ENCODE results near the gene ATF6.

The ATF6 gene

DNA sequence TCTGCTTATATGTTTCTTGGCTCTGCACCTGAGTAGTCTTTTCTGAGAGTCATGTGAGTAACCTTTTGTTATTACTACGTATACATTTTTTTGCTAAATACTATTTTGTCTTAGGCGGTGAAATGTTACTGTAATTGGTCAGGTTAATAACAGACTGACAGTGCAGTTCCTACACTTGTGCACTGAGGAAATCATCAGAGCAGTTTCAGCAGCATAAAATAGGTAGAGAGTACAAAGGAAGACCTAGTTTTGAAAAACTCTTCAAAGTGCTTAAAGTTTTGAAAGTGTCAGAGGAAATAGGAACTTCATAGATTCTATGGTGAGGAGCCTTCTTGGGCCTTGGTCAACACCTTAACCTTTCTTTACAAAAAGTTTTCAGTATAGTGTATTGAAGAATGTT is 11.1 kb downstream of the ATF6 start:
- Histone ChIP-seq H3K4ac (ENCODE audit: low read length) (no peak overlapping the region), H2AK5ac (ENCODE audit: low read depth, low read length) (no peak overlapping the region), H3K79me1 (ENCODE audit: low read depth, low read length) (no peaks in the 10 kb centered on the region), H3K27ac (replicated peaks; ENCODE audit: low read length) (no peak overlapping the region), H2BK120ac (ENCODE audit: low read depth, low read length) (no peak overlapping the region), H3K4me3 (ENCODE audit: low read length in 2 of 2) (no peak overlapping the region), H3K27me3 (ENCODE audit: control insufficient read depth in 3 of 3, insufficient read depth in 3 of 3, low read depth in 1 of 3, low read length in 3 of 3) (no peaks in the 10 kb centered on the region), H3K14ac (ENCODE audit: low read length) (no peak overlapping the region), H4K8ac (ENCODE audit: low read depth, low read length) (no peak overlapping the region), H4K91ac (ENCODE audit: low read depth, low read length, poor library complexity) (no peak overlapping the region), H2AFZ (ENCODE audit: low read length) (no peak overlapping the region), H3K18ac (ENCODE audit: low read length) (no peak overlapping the region), H3K23ac (ENCODE audit: low read depth, low read length, poor library complexity) (no peak overlapping the region), H3K4me1 (ENCODE audit: control insufficient read depth in 2 of 2, insufficient read depth in 1 of 2, low read depth in 1 of 2, low read length in 2 of 2) (no peaks in the 10 kb centered on the region), H2BK5ac (ENCODE audit: low read length) (no peak overlapping the region), H2BK15ac (ENCODE audit: low read length) (no peak overlapping the region), H3K4me2 (ENCODE audit: insufficient read depth, low read length, poor library complexity, severe bottlenecking) (no peak overlapping the region), H3K9me3 (replicated peaks in 1 of 2; ENCODE audit: control insufficient read depth in 2 of 2, insufficient read depth in 1 of 2, low read depth in 1 of 2, low read length in 2 of 2) (no peaks in the 10 kb centered on the region), H3K9ac (ENCODE audit: low read depth, low read length, poor library complexity) (no peak overlapping the region), H3K36me3 (replicated peaks in 1 of 2; ENCODE audit: control insufficient read depth in 2 of 2, insufficient read depth in 2 of 2, low read length in 2 of 2) (peaks cover 2 to 13% of the 10 kb centered on the region in 2 donors), H2BK12ac (ENCODE audit: low read length) (no peak overlapping the region)
- no CpG with 5 or more reads among the region's 2 CpGs for WGBS, 2 donors (ENCODE audit: extremely low coverage in 2 of 2, insufficient read length in 2 of 2, insufficient replicate concordance in 1 of 2)
- no peak for DNase-seq (ENCODE audit: low spot score)

GRCh38 chr1:161778522-161778921 is 12.4 kb downstream of the ATF6 start:
- Histone ChIP-seq H2BK5ac (ENCODE audit: low read length) (no peak overlapping the region), H4K91ac (ENCODE audit: low read depth, low read length, poor library complexity) (no peak overlapping the region)
- no CpG with 5 or more reads among the region's 1 CpG for WGBS, 2 donors (ENCODE audit: extremely low coverage in 2 of 2, insufficient read length in 2 of 2, insufficient replicate concordance in 1 of 2)

DNA sequence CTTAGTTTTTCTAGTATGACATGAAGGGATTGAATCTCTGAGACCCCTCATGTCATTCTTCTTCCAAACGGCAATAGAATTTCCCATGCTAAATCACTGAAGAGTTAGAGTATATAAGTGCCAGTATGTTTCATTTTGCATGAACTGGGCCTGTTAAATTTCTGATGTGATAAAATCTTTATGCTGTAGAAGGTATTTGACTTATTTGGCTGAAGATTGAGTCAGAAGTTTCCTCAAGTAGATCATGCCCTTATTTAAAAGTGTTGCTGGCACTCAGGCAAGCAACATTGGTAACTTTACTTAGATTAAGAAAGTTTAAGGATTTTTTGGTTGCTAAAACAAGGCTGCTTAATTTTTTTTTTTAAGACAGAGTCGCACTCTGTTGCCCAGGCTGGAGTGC is 13.3 kb downstream of the ATF6 start:
- Histone ChIP-seq H3K9ac (ENCODE audit: low read depth, low read length, poor library complexity) (no peak overlapping the region), H2BK12ac (ENCODE audit: low read length) (no peak overlapping the region), H3K4me2 (ENCODE audit: insufficient read depth, low read length, poor library complexity, severe bottlenecking) (no peak overlapping the region), H3K14ac (ENCODE audit: low read length) (no peak overlapping the region), H3K36me3 (replicated peaks in 1 of 2; ENCODE audit: control insufficient read depth in 2 of 2, insufficient read depth in 2 of 2, low read length in 2 of 2) (peaks cover 2 to 31% of the 10 kb centered on the region in 2 donors), H2AFZ (ENCODE audit: low read length) (no peak overlapping the region), H2BK120ac (ENCODE audit: low read depth, low read length) (no peak overlapping the region), H3K4ac (ENCODE audit: low read length) (no peak overlapping the region), H3K9me3 (replicated peaks in 1 of 2; ENCODE audit: control insufficient read depth in 2 of 2, insufficient read depth in 1 of 2, low read depth in 1 of 2, low read length in 2 of 2) (no peaks in the 10 kb centered on the region), H3K4me3 (ENCODE audit: low read length in 2 of 2) (no peak overlapping the region), H3K27ac (replicated peaks; ENCODE audit: low read length) (no peak overlapping the region), H3K79me1 (ENCODE audit: low read depth, low read length) (no peaks in the 10 kb centered on the region), H3K4me1 (ENCODE audit: control insufficient read depth in 2 of 2, insufficient read depth in 1 of 2, low read depth in 1 of 2, low read length in 2 of 2) (no peaks in the 10 kb centered on the region), H4K8ac (ENCODE audit: low read depth, low read length) (no peak overlapping the region), H3K27me3 (ENCODE audit: control insufficient read depth in 3 of 3, insufficient read depth in 3 of 3, low read depth in 1 of 3, low read length in 3 of 3) (no peaks in the 10 kb centered on the region), H3K23ac (ENCODE audit: low read depth, low read length, poor library complexity) (no peak overlapping the region), H3K18ac (ENCODE audit: low read length) (no peak overlapping the region), H2AK5ac (ENCODE audit: low read depth, low read length) (no peak overlapping the region), H2BK5ac (ENCODE audit: low read length) (no peak overlapping the region), H2BK15ac (ENCODE audit: low read length) (no peak overlapping the region), H4K91ac (ENCODE audit: low read depth, low read length, poor library complexity) (no peak overlapping the region)
- WGBS, 2 donors (ENCODE audit: extremely low coverage in 2 of 2, insufficient read length in 2 of 2, insufficient replicate concordance in 1 of 2), result no CpG with 5 or more reads among the region's 2 CpGs
- no peak for DNase-seq (ENCODE audit: low spot score)

More at GRCh38 chr1:161778522-161778921, 12.4 kb downstream of the ATF6 start:
- Histone ChIP-seq H2BK120ac (ENCODE audit: low read depth, low read length) (no peak overlapping the region), H2AK5ac (ENCODE audit: low read depth, low read length) (no peak overlapping the region), H3K27ac (replicated peaks; ENCODE audit: low read length) (no peak overlapping the region), H3K4ac (ENCODE audit: low read length) (no peak overlapping the region), H3K27me3 (ENCODE audit: control insufficient read depth in 3 of 3, insufficient read depth in 3 of 3, low read depth in 1 of 3, low read length in 3 of 3) (no peaks in the 10 kb centered on the region), H3K23ac (ENCODE audit: low read depth, low read length, poor library complexity) (no peak overlapping the region), H3K4me2 (ENCODE audit: insufficient read depth, low read length, poor library complexity, severe bottlenecking) (no peak overlapping the region), H2BK15ac (ENCODE audit: low read length) (no peak overlapping the region), H2AFZ (ENCODE audit: low read length) (no peak overlapping the region), H4K8ac (ENCODE audit: low read depth, low read length) (no peak overlapping the region), H3K36me3 (replicated peaks in 1 of 2; ENCODE audit: control insufficient read depth in 2 of 2, insufficient read depth in 2 of 2, low read length in 2 of 2) (peaks cover 2 to 22% of the 10 kb centered on the region in 2 donors), H3K4me3 (ENCODE audit: low read length in 2 of 2) (no peak overlapping the region), H3K18ac (ENCODE audit: low read length) (no peak overlapping the region), H3K14ac (ENCODE audit: low read length) (no peak overlapping the region), H2BK12ac (ENCODE audit: low read length) (no peak overlapping the region), H3K4me1 (ENCODE audit: control insufficient read depth in 2 of 2, insufficient read depth in 1 of 2, low read depth in 1 of 2, low read length in 2 of 2) (no peaks in the 10 kb centered on the region), H3K9ac (ENCODE audit: low read depth, low read length, poor library complexity) (no peak overlapping the region), H3K79me1 (ENCODE audit: low read depth, low read length) (no peaks in the 10 kb centered on the region), H3K9me3 (replicated peaks in 1 of 2; ENCODE audit: control insufficient read depth in 2 of 2, insufficient read depth in 1 of 2, low read depth in 1 of 2, low read length in 2 of 2) (no peaks in the 10 kb centered on the region)
- DNase-seq (ENCODE audit: low spot score), result no peak

- no peak overlapping the region for H3K4me2 ChIP-seq (ENCODE audit: insufficient read depth, low read length, poor library complexity, severe bottlenecking)
- H3K9me3 ChIP-seq (replicated peaks in 1 of 2; ENCODE audit: control insufficient read depth in 2 of 2, insufficient read depth in 1 of 2, low read depth in 1 of 2, low read length in 2 of 2), result no peaks in the 10 kb centered on the region
- DNase-seq (ENCODE audit: low spot score), result no peak
- H2AFZ ChIP-seq (ENCODE audit: low read length), result no peak overlapping the region
- no peaks in the 10 kb centered on the region for H3K27me3 ChIP-seq (ENCODE audit: control insufficient read depth in 3 of 3, insufficient read depth in 3 of 3, low read depth in 1 of 3, low read length in 3 of 3)
- H3K4ac ChIP-seq (ENCODE audit: low read length), result no peak overlapping the region
- H3K9ac ChIP-seq (ENCODE audit: low read depth, low read length, poor library complexity), result no peak overlapping the region
- H3K4me1 ChIP-seq (ENCODE audit: control insufficient read depth in 2 of 2, insufficient read depth in 1 of 2, low read depth in 1 of 2, low read length in 2 of 2), result no peaks in the 10 kb centered on the region
- no peak overlapping the region for H3K27ac ChIP-seq (replicated peaks; ENCODE audit: low read length)
- no peak overlapping the region for H3K23ac ChIP-seq (ENCODE audit: low read depth, low read length, poor library complexity)
- no peak overlapping the region for H2AK5ac ChIP-seq (ENCODE audit: low read depth, low read length)
- H2BK5ac ChIP-seq (ENCODE audit: low read length), result no peak overlapping the region
- no peak overlapping the region for H3K14ac ChIP-seq (ENCODE audit: low read length)
- H2BK12ac ChIP-seq (ENCODE audit: low read length), result no peak overlapping the region
- H4K91ac ChIP-seq (ENCODE audit: low read depth, low read length, poor library complexity), result no peak overlapping the region
- no peak overlapping the region for H4K8ac ChIP-seq (ENCODE audit: low read depth, low read length)
- no peak overlapping the region for H3K4me3 ChIP-seq (ENCODE audit: low read length in 2 of 2)
- H3K79me1 ChIP-seq (ENCODE audit: low read depth, low read length), result no peaks in the 10 kb centered on the region
- peaks cover 2 to 55% of the 10 kb centered on the region in 2 donors for H3K36me3 ChIP-seq (replicated peaks in 1 of 2; ENCODE audit: control insufficient read depth in 2 of 2, insufficient read depth in 2 of 2, low read length in 2 of 2)
- H2BK120ac ChIP-seq (ENCODE audit: low read depth, low read length), result no peak overlapping the region
- no peak overlapping the region for H3K18ac ChIP-seq (ENCODE audit: low read length)
- no peak overlapping the region for H2BK15ac ChIP-seq (ENCODE audit: low read length)
These were observed 15.9 kb downstream of the ATF6 start for GRCh38 chr1:161781995-161782394.

Data from neuronal stem cell (in vitro differentiated cells).